ENCODE measurements around the gene ARFGAP3.

ARFGAP3 gene

DNA sequence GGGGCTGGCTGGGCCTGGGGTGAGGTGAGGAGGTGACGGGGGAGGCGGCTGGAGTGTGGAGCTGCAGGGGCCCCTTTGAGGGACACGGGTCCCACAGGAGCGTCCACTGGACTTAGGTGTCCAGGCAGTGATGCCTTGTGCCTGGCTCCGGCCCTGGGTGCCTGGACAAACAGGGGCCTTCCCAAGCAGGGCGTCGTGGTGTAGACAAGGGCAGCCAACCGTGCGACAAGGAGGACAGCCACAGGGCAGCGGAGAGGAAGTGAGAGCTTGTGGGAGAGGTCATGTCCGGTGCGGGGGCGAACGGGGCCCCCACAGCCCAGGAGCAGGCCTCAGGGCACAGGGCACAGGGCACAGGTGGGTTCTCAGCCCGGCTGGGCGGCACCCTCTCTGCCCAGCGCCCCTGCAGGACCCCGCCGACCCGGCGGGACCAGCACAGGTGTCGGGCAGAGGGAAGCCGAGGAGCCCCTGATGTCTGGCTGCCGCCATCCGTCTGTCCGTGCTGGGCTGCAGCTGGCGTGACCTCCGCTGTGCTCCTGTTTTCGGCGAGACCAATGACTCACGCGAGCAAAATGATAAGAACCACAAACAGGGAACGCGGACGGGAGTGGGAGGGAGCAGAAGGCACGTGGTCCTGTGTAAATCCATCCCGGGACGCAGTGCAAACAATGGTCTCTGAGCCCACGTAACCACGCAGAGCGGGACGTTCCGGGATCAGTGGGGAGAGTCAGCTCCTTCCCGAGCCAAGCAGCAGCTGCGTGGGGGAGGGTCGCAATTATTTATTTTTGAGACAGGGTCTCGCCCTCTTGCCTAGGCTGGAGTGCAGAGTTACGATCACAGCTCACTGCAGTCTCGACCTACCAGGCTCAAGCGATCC lies 87.3 kb downstream of the ARFGAP3 start:
- peak; percentile 46 for DNase-seq
- H3K4me1 Mint-ChIP-seq = peaks cover 60% of the 10 kb centered on the region
- TF ChIP-seq, protein P1, sequence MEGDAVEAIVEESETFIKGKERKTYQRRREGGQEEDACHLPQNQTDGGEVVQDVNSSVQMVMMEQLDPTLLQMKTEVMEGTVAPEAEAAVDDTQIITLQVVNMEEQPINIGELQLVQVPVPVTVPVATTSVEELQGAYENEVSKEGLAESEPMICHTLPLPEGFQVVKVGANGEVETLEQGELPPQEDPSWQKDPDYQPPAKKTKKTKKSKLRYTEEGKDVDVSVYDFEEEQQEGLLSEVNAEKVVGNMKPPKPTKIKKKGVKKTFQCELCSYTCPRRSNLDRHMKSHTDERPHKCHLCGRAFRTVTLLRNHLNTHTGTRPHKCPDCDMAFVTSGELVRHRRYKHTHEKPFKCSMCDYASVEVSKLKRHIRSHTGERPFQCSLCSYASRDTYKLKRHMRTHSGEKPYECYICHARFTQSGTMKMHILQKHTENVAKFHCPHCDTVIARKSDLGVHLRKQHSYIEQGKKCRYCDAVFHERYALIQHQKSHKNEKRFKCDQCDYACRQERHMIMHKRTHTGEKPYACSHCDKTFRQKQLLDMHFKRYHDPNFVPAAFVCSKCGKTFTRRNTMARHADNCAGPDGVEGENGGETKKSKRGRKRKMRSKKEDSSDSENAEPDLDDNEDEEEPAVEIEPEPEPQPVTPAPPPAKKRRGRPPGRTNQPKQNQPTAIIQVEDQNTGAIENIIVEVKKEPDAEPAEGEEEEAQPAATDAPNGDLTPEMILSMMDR (IDR thresholded peaks at IDR 0.05) = no peak
- H3K9me3 Mint-ChIP-seq = no peaks in the 10 kb centered on the region
- H3K27me3 Mint-ChIP-seq (ENCODE audit: low read depth, poor library complexity) = peaks cover 2% of the 10 kb centered on the region
- H3K4me3 Mint-ChIP-seq = peak overlapping the region; percentile 58
- peak overlapping the region; percentile 91 for H3K27ac Mint-ChIP-seq
- H3K36me3 Mint-ChIP-seq (ENCODE audit: low read depth) = no peaks in the 10 kb centered on the region

DNA sequence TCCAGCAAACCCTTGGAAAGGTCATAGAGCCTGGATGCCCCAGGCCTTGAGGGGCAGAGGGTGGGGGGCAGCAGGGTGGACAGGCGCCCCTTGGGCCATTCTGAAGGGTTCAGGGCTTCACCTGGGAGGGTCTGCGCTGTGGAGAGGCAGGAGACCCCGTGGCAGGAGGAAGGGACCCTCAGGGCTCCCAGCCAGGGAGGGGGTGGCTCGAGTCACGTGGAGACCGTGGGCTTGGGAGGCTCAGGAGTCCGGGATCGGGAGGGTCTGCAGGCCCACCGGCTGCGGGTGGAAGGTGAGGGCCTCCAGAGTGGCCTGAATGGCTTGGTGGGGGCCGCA lies 87.9 kb downstream of the ARFGAP3 start:
- TF ChIP-seq, protein P1 (IDR thresholded peaks at IDR 0.05) = no peak
- no peaks in the 10 kb centered on the region for H3K9me3 Mint-ChIP-seq
- no peak for DNase-seq
- no peaks in the 10 kb centered on the region for H3K36me3 Mint-ChIP-seq (ENCODE audit: low read depth)
- no peak overlapping the region for H3K4me3 Mint-ChIP-seq
- no peak overlapping the region for H3K27ac Mint-ChIP-seq
- peaks cover 2% of the 10 kb centered on the region for H3K27me3 Mint-ChIP-seq (ENCODE audit: low read depth, poor library complexity)
- peaks cover 65% of the 10 kb centered on the region for H3K4me1 Mint-ChIP-seq

DNA sequence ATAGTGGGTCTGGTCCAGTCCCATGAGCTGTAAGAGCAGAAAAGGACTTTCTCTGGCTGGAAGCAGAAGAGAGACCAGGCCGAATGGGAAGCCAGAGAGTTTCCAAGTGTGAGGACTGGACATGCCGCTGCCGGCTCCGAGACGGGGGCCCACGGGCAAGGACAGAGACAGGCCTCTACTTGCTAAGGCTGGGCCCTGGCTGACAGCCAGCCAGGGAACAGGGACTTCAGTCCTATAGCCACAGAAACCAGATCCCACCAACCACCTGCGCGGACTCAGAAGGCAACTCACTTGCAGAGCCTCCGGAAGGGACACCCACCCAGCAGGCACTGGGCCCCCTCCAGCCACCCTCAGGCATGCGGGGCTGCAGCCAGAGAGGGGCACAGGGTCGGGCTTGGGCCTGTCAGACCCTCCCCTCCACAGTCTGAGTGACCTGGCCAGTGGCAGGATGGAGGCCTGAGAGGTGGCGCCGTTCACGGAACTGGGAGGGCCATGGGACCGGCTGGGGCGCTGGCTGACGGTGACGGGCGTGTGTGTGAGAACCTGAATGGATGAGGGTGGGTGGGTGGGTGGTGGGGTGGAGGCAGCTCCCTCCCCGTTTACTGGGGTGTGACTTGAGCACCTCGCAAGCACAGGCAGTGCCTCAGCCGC lies 88.6 kb downstream of the ARFGAP3 start:
- Mint-ChIP-seq H3K4me1 (peaks cover 63% of the 10 kb centered on the region), H3K4me3 (no peak overlapping the region), H3K27me3 (ENCODE audit: low read depth, poor library complexity) (peaks cover 2% of the 10 kb centered on the region), H3K9me3 (no peaks in the 10 kb centered on the region), H3K27ac (peak overlapping the region; percentile 92), H3K36me3 (ENCODE audit: low read depth) (no peaks in the 10 kb centered on the region)
- no peak for DNase-seq
- TF ChIP-seq, protein P1 (IDR thresholded peaks at IDR 0.05) = no peak

DNA sequence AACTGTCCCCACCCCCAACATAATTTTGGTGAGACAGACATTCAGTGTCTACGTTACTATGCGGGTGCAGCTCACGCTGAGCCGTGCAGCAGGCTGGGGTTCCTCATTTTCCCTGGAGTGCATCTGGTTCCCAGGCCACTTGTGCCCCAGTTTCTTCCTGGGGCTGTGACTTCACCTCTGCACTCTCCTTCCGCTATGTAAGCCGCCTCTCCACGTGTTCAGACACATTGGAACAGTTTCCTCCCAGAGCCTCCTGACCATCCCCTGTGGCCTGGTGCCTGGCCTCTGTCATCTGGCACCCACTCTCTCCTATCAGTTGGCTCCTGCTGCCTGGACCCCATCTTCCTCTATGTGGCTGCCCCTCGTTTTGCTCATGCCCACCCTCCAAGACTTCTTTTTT lies 90.2 kb downstream of the ARFGAP3 start:
- Mint-ChIP-seq H3K4me1 (peaks cover 55% of the 10 kb centered on the region), H3K36me3 (ENCODE audit: low read depth) (no peaks in the 10 kb centered on the region), H3K9me3 (no peaks in the 10 kb centered on the region), H3K27me3 (ENCODE audit: low read depth, poor library complexity) (peaks cover 2% of the 10 kb centered on the region), H3K4me3 (no peak overlapping the region), H3K27ac (no peak overlapping the region)
- TF ChIP-seq, protein P1 (IDR thresholded peaks at IDR 0.05) = no peak
- DNase-seq = no peak

DNA sequence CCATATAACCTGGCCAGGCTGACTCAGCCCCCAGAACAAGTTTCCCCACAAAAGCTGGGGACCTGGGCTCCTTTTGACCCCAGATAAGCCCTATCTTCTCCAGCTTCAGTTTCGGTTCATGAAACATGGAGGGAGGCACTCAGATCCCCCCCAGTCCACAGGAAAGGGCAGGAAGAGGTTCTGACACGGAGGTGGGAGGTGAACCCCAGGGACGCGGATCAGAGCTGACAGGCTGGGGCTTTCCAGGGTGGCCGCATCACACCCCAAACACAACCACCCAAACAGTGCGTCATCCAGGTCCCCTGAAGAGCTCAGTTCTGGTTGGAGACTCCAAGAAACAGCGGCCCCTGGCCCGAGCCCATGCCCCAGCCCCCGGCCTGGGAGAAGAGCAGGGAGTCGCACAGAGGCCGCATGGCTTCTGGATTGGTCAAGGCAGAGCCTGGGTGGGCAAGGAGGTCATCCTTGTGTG lies 92.1 kb downstream of the ARFGAP3 start:
- TF ChIP-seq, protein P1 (IDR thresholded peaks at IDR 0.05) = no peak
- H3K4me3 Mint-ChIP-seq = peak overlapping the region; percentile 34
- DNase-seq = no peak
- H3K27ac Mint-ChIP-seq = peak overlapping the region; percentile 32
- no peaks in the 10 kb centered on the region for H3K36me3 Mint-ChIP-seq (ENCODE audit: low read depth)
- no peaks in the 10 kb centered on the region for H3K9me3 Mint-ChIP-seq
- peaks cover 2% of the 10 kb centered on the region for H3K27me3 Mint-ChIP-seq (ENCODE audit: low read depth, poor library complexity)
- peaks cover 46% of the 10 kb centered on the region for H3K4me1 Mint-ChIP-seq

Measured in nephron progenitor cell (in vitro differentiated cells).